Spleen (tissue), 7 donors: Measurements from ENCODE around the gene OR2T35.

Experiments
- POLR2AphosphoS5 ChIP-seq, 3 donors: sonication (generic); formaldehyde crosslinking; IDR thresholded peaks; one replicate each; pipeline ENCODE4 v1.5.1; 2017; ENCODE audit warnings: antibody characterized with exemption in 3 of 3
- TF ChIP-seq, protein P1 (sequence below), 11 experiments: fragments of 200-600 bp in 7 of 11; fragments of 450-650 bp in 4 of 11; sonication (generic) in 4 of 11; IDR thresholded peaks in 8 of 11; conservative IDR thresholded peaks in 3 of 11; 1 replicate in 7 of 11; 2 replicates in 4 of 11; pipeline versions ENCODE4 v1.4.0 to v1.8.0; 2016 to 2021; ENCODE audit warnings: antibody characterized with exemption in 11 of 11, inconsistent platforms in 4 of 11, mild to moderate bottlenecking in 1 of 11
- donor health status: DM: no; HTN: no; CAD: no; lungs with moderate emphysema.
- donor health status: DM: no; HTN: no; CAD: no.
- donor health status: DM: no; HTN: no; CAD: no.

DNA sequence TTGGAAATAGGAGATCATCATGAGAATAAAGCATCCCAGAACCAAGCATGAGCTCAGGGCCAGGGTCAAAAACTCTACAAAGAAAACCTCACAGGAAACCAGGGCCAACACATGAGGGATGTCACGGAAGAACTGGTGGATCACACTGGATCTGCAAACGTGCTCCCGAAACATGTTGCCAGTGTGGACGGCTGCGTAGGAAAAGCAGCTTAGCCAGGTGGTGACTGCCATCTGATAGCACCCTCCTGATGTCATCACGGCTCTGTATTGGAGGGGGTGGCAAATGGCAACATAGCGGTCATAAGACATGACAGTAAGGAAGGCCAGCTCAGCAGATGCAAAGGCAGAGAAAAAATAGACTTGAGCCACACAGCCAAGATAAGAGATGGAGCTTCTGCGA is 36.6 kb upstream of the OR2T35 start:
- TF ChIP-seq, protein P1, sequence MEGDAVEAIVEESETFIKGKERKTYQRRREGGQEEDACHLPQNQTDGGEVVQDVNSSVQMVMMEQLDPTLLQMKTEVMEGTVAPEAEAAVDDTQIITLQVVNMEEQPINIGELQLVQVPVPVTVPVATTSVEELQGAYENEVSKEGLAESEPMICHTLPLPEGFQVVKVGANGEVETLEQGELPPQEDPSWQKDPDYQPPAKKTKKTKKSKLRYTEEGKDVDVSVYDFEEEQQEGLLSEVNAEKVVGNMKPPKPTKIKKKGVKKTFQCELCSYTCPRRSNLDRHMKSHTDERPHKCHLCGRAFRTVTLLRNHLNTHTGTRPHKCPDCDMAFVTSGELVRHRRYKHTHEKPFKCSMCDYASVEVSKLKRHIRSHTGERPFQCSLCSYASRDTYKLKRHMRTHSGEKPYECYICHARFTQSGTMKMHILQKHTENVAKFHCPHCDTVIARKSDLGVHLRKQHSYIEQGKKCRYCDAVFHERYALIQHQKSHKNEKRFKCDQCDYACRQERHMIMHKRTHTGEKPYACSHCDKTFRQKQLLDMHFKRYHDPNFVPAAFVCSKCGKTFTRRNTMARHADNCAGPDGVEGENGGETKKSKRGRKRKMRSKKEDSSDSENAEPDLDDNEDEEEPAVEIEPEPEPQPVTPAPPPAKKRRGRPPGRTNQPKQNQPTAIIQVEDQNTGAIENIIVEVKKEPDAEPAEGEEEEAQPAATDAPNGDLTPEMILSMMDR (IDR thresholded peaks at IDR 0.05 in 8 of 11, conservative IDR thresholded peaks at IDR 0.05 in 3 of 11) = no peak
- TF ChIP-seq POLR2AphosphoS5 (IDR thresholded peaks at IDR 0.05) = no peak
